COLO668 (cell line): ENCODE measurements around the gene GALNTL6.
A peak's percentile ranks its signal among the peaks of the same experiment; 100 is the strongest.
"Not testable (repeated sequence)": the region's sequence is repeated elsewhere in the genome, so short reads cannot be mapped to it uniquely, and the experiment has no call there.

Source experiments
- DNase-seq: peaks from one replicate; lab custom pipeline; 2025; ENCODE audit not compliant: unreplicated experiment; lab: John Stamatoyannopoulos, UW

The GALNTL6 gene

DNA sequence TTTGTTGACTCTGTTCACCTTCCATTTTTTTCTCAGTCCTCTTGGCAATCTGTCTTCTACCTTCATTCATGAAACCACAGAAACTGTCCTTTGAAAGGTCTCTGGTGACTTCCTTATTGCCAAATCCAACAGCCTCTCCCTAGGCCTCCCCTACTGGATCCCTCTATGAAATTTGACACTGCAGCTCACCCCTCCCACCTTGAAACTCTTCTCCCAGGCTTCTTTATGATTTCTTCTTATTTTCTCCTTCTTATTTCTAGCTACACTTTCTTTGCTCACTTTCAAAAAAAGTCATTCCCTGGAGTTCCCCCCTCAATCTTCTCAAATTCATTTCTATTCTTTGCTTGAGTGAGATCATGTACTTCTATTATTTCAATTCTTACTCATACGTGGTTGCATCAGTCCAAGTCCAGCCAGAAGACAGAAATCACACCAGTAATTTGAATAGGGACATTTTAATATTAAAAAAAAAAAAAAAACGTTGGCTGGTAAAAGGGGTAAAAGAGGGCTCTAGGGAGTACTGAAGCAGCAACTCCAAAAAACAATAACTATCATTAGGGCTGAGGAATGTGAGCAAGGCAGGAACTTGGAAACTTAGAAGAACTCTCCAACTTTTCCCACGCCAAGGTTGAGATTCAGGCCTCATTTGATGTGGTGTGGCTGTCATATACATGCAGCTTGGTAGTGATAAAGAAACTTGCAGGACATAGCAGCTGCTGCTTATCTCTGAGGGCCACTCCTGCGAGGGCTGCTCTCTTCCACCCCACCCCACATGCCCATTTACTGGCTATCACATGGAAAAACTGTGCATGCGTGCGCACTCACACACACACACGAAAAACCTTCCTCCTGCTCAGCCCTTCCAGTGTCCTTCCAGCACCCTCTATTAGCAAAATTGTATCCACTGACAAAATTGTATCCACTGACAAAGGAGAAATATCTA lies 1185.6 kb downstream of the GALNTL6 start:
- no peak for DNase-seq

GRCh38 chr4:173001571-173001970 lies 1188.4 kb downstream of the GALNTL6 start:
- DNase-seq = no peak

DNA sequence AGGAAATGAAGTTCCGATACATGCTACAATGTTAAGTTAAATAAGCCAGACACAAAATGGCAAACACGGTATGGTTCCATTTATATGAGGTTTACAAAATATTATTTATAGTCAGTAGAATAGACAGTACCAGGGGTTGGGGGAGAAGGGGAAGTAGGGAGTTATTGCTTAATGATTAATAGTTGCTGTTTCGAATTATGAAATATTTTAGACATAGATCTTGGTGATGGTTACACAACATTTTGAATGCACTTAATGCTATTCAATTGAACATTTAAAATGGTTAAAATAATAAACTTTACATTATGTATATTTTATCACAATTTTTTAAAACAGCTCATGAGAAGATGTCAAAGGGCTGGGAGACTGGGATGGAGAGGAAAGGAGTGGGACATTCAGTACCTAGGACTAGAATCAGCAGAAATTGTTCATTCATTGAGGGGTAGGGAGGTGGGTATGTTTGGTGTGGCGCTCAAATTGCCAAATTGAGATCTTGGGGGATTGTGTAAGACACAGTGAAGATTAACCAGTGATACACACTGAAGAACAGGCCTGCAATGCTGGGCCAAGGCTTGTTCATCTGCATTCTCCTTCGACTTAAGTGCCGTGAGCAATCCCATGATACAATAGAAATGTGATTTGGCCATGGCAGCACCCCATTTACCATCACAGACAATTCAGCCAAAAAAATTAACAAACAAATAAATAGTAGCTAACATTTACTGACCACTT lies 1189.8 kb downstream of the GALNTL6 start:
- DNase-seq = no peak

DNA sequence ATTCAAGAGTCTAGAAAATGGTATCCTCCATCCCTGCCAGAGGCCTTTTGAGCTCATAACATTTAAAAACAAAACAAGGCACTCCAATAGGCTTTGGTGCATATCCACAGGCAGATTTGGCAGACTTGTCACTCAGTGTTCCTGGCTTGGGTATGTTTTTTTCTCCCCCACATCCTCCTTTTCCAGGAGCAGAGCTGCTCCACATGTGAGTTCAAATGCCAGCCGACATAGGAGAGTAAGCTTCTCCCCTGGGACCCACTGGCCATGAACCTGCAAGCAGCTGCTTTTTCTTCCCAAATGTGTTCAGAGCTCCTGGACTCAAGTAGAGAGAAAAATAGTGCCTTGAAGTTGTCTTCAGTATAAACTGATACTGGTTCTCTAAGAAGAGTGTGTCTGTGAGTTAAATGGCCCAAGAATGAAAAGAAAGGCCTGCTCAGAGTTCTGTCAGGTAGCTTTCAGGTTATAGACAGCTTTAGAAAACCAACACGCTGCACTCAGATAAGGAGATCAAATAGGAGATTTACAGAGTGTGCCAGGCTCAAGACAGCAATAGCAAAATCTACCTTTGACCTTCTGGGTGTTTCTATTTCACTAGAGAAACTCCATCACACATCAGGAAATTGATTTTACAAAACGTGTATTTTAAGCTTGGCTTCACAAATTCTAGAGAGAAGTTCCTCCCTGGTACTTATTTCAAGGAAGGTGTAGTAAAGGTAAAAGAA lies 1192.9 kb downstream of the GALNTL6 start:
- no peak for DNase-seq

GRCh38 chr4:173008436-173008835 lies 1195.2 kb downstream of the GALNTL6 start:
- no peak for DNase-seq

GRCh38 chr4:173009129-173009823 lies 1196.1 kb downstream of the GALNTL6 start:
- no peak for DNase-seq

DNA sequence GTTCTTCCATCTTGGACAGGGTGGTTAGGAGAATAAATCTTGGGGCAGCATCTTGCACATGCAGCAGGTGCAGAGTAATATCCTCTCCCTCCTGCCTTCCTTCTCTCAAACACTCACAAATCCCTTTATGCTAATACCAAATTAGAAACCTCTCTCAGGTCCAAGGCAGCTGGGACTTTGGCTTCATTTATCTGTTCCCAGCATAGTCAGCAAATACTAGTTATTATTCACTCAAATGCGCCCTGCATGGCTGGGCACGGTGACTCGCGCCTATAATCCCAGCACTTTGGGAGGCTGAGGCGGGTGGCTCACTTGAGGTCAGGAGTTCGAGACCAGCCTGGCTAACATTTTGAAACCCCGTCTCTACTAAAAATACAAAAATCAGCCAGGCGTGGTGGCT lies 1199.4 kb downstream of the GALNTL6 start:
- DNase-seq = no peak

DNA sequence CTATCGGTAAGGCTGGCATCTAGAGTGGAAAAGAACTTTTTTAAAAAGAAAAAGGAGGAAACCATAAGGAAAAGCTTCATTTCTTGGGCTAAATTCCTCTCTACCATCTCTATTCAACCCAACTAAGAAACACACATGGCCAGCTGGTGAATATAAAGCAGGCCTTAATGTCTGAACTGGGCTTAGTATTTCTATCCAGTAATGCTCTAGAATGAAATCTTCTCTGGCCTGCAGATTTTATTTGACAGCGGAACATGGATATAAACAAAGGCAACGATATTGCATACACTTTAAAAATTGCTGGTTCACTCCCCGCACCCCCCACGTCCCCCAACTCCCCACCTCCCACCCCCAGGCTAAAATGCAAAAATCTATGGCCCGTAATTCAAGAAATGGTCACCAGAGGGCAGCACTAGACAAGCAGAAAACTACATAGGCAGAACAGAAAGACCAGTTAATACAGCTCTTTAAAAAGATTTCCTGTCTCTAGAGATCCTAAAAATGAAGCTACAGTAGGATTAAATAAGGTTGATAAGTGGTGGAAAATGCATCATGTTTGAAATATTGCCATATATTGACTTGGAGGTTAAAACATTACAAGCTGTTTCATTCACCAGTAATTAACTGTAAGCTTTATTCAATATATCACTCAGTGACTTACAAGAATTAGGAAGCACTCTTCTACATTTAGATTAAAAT lies 1200.2 kb downstream of the GALNTL6 start:
- peak; percentile 42 for DNase-seq

DNA sequence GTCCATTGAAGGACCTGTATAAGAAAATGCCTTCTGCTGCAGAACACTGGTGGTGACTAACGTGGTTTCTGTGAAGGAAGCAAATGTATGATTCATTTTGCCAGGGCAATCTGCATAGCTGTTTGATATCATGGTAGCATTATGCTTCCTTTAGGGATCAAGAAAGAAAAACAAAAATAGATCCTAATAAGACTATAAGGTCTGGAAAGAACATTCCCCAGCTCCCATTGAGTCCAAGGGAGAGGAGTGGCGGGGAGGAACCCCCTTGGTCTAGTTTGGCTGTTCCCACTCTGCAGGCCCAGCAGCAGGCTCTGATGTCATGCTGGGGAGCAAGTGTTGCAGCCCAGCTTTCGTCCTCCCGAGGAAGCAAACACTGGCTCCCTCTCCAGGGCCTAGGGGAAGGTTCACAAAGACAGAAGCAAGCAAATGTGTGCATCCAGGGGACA lies 1200.9 kb downstream of the GALNTL6 start:
- DNase-seq = no peak

DNA sequence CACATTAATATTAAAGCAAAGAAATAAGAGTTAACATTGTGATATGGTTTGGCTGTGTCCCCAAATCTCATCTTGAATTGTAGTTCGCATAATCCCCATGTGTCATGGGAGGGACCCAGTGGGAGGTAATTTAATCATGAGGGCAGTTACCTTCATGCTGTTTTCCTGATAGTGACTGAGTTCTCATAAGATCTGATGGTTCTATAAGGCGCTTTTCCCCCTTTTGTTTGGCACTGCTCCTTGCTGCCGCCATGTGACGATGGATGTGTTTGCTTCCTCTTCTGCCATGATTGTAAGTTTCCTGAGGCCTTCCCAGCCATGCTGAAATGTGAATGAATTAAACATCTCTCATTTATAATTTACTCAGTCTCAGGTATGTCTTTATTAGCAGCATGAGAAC lies 1201.6 kb downstream of the GALNTL6 start:
- DNase-seq = no peak

DNA sequence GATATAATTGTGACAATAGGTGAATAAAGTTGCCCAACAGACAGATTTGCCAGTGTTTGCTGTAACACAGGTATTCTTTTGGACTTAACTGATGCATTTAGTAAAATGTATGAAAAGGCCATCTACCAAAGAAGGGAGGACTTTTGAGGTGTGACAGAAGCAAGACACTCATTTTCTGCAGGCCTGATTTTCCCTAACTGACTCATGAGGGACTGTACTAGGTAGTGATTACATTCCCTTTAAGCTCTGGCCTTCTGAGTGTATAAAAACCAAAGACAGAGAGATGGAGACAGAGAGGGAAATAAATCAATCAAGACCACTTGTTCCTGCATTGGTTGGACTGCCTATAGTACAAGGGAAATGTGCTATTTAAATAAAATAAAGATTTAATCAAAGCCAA lies 1204.6 kb downstream of the GALNTL6 start:
- DNase-seq = no peak

DNA sequence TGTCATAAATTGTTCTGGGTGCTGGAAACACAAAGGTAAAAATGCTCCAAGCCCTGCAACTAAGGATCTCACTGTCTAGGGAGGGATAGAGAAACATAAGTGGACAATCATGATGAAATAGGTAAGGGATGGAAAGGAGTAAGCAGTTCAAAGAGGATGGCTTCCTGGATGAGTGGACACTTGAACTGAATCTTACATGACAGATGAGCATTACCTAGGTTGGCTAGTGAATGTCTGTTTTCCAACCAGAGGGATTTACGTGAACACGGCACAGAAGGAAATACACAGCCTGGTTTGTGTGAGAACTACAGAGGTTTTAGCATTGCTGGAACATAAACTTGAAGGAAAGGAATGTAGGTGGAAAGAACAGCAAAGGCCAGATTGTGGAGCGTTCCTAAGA lies 1205.2 kb downstream of the GALNTL6 start:
- no peak for DNase-seq

GRCh38 chr4:173019664-173020063 lies 1206.5 kb downstream of the GALNTL6 start:
- DNase-seq = no peak

- not testable (repeated sequence) for DNase-seq
Measured at GRCh38 chr4:173021746-173022573, 1208.8 kb downstream of the GALNTL6 start.

- no peak for DNase-seq
Measured at GRCh38 chr4:173024203-173024602, 1211.0 kb downstream of the GALNTL6 start.

DNA sequence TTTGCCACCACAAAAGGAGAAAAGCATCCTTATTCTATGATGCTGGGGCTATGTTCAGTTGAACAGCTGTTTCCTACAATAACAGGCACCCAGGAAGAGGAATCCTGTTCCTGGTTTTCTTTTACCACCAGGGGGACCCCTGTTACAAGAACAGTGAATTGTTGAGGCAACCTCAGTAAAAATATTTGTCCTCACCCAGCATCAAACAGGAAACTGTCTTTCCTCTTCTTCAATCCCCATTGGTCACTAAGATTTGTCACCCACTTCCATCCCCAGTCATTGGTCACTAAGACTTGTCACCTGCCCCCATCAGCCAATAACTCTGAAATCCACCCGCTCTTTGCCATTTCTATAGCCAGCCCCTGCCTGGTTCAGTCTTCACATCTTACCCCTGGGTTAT lies 1211.9 kb downstream of the GALNTL6 start:
- DNase-seq = peak; percentile 55

DNA sequence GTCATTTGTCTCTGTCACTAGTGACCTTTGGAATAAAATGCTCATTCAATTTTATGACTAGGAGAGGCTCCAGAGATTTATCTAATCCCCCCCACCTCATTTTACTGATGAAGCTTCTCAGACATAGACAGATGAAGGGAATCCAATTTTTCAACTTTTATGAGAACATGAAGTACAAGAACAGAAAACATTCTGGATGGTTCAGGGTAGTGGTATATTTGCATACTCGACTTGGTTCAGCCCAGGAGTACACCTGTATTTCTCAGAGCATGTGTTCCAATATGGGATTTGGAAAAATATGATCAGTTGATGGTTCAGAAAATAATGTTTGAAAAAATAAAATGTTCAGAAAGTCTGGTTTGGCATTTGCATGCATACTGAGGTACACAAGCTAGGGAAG lies 1224.0 kb downstream of the GALNTL6 start:
- no peak for DNase-seq

GRCh38 chr4:173038192-173038896 lies 1225.1 kb downstream of the GALNTL6 start:
- DNase-seq = no peak
